Activated naive CD4-positive, alpha-beta T cell (primary cell): ENCODE measurements around the gene MBTD1.
"Not testable (repeated sequence)": the region's sequence is repeated elsewhere in the genome, so short reads cannot be mapped to it uniquely, and the experiment has no call there.

Experiments
- DNase-seq, 4 experiments: peaks; one replicate each; lab custom pipeline; 2025; lab: John Stamatoyannopoulos, UW

MBTD1 gene

DNA sequence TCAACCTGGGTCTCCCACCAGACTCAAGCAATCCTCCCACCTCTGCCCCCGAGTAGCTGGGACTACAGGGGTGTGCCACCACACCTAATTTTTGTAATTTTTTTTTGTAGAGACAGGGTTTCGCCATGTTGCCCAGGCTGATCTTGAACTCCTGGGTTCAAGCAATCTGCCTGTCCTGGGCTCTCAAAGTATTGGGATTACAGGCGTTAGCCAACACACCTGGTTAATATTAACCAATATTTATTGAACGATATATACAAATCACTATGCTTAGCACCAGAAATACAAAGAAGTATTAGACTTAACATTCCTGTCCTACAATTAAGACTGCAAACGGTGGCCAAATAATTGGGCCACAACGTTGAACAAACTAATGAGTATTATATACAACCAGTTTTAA, 4.2 kb downstream of the MBTD1 start:
- DNase-seq = no peak

DNA sequence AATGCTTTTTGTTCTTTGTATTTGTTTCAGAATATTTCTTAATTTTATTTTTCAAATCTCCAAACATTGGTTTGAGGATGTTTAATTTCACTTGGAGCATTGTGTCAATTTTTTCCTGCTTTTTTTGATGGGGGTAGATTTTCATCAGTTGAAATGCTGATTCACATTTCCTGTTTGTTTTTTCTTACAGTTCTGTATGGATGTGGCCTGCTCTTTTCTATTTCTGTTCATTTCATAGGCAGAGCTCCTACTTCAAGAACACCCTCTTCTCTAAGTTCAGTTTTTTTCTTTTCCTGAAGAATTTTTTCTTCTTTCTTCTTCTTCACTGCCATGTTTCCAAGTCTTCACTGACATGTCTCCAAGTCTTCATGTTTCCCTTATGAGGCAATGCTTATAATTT, 8.8 kb downstream of the MBTD1 start:
- DNase-seq = no peak

DNA sequence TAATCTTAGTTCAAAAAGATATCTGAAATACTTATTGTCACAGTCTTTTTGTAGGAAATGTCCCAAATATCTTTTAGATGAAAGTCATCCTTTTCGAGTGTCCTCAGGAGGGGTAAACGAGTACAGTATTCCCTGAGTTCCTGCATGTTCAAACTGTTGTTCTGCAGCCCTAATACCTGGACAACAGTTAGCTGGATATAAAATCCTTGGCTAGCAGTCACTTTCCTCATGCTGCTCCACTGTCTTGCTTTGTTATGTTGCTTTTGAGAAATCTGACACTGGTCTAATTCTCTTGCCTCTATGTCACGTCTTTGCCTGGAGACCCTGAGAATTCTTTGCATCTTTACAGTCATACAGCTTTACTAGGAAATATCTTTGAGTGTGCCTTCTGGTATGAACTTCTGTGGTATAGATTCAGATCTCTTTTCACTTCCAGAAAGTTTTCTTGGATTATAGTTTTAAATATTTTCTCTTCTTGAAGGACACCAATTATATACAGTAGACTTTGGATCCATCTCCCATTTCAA, 9.5 kb downstream of the MBTD1 start:
- DNase-seq = no peak

DNA sequence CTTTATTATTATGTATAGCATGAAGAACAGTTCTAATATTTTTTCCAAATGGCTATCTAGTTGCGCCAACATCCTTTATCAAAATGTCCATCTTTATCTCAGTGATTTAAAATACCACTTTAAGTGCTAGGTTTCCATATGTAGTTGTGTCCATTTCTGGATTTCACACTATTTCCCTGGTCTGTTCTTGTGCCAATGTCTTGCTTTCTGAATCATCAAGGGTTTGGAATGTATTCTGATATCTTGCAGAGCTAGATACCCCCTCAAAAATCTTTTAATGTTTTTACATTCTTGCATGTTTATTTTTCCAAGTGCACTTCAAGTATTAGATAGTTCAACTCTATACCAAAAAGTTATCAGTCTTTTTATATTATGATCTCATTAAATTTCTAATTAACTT, 14.3 kb downstream of the MBTD1 start:
- DNase-seq = no peak

DNA sequence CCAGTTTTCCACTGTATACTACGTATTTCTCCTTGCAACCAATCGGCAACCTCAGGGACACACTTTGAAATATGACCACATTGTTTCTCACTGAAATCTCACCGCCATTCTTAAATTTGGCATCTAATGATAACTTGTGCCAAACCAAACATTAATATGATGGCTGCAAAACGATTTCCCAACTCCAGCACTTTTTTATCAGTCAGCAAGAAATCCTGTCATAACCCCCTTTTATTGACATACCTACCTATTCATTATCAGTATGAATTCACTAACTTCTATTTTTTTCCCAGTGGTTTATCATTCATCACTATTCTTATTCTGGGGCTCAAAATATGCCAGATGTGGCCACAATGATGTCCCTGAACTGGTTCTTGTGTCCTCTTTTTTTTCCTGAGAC, 15.8 kb downstream of the MBTD1 start:
- no peak for DNase-seq

DNA sequence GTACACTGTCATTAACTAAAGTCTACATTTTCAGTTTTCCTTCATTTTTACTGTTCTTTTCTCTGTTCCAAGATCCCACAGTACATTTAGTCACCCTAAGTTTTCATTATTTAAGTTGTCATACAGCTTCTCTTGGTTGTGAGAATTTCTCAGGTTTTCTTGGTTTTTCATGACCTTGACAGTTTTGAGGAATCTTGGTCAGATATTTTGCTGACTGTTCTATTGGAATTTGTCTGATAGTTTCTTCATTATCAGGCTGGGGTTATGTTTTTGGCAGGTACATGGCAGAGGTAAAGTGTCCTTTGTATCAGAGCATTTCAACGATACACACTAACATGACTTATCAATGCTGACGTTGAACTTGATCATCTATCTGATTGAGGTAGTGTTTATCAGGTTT, 19.6 kb downstream of the MBTD1 start:
- no peak for DNase-seq

DNA sequence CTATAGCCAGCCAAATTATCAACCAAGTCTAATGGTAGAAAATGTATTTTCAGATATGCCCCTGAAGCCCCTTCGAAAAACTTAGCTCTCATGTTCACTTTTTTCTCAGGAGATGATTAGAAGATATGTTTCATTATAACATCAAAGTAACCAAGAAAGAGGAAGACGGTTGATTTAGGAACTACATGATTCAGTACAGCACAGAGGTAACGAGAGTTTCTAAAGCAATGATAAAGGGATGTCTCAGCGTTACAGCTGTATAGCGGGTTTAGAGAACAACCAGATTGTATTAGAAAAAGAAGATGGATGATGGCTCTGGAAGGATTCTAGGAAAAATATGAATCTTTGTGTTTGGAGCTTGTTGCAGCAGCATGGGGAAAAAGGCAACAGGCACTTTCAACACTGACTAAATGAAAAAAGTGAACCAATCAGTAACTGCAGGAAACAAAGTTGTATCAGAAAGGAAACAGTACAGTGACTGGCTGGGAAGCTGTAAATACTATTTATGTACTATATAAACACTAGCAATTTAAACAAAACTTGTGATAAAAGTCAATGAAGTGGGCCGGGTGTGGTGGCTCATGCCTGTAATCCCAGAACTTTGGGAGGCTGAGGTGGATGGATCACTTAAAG, 21.5 kb downstream of the MBTD1 start:
- DNase-seq = no peak

DNA sequence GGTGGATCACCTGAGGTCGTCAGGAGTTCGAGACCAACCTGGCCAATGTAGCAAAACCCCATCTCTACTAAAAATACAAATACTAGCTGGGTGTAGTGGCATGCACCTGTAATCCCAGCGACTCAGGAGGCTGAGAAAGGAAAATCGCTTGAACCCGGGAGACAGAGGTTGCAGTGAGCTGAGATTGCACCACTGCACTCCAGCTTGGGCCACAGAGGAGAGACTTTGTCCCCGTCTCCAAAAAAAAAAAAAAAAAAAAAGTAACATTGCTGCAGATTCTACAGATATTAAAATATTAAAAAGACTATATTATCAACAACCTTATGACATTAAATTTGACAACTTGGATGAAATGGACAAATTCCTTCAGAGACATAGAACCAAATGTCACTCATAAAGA, 25.7 kb downstream of the MBTD1 start:
- no peak for DNase-seq

DNA sequence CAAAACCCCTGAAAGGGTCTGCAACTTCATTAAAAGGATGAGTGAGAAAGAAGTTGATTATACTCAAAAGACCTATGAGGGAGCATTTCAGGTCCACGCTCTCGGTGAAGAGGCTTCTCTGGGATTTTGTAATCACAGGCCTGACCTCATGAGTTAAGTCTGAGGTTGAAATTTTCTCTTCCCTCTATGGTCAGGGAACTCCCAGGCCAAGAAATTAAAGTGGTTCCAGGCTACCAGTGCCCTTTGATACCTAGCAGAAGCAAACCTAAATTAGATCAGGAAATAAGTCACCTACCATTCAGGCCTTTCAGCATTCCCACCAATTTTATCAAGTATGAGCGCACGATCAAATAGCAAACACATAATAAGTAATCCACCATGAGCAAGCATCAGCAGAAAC, 27.9 kb downstream of the MBTD1 start:
- DNase-seq = no peak

DNA sequence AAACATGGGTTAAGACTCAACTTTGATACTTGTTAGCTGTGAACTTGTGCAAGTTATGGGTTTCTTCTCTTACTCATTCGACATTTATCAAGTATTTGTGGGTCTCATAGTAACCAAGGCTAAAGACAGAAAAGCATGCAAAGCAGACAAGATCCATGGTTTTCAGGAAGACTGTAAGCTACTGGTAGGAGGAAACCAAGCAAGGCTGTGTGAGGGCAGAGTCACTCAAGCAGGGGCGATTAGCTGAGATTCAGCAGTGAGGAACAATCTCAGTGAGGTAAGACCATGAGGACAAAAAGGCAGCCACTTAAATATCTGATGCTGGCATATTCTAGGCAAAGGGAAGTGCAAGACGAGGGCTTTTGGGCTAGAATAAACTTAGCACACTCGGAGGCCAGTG, 29.5 kb downstream of the MBTD1 start:
- DNase-seq = no peak

DNA sequence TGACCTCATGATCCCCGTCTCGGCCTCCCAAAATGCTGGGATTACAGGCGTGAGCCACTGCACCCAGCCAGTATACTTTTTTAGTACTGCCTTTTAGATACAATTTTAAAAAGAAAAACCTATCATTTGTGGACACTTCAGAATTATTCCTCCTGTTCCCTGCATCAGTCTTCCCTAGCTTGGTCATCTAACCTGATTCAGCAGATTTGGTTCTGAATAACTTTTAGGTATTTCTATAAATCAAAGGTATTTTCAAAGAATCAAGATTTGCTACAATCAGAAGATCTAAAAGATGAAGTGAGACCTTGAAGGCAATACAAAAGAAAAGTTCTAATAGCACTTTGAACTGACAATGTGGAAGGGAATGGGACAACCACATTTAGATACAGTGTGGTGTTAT, 30.0 kb downstream of the MBTD1 start:
- no peak for DNase-seq

DNA sequence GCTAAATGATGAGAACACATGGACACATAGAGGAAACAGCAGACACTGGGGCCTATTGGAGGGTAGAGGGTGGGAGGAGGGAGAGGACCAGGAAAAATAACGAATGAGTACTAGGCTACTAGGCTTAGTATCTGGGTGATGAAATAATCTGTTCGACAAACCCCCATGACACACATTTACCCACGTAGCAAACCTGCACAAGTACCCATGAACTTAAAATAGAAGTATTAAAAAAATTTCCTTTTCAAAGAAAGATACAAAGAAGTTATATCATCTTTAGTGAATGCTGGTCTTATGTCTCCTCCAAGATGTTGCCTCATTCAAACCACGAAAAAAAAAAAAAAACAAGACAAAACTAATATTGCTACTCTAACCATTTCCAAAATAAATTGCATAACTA, 31.7 kb downstream of the MBTD1 start:
- no peak for DNase-seq

DNA sequence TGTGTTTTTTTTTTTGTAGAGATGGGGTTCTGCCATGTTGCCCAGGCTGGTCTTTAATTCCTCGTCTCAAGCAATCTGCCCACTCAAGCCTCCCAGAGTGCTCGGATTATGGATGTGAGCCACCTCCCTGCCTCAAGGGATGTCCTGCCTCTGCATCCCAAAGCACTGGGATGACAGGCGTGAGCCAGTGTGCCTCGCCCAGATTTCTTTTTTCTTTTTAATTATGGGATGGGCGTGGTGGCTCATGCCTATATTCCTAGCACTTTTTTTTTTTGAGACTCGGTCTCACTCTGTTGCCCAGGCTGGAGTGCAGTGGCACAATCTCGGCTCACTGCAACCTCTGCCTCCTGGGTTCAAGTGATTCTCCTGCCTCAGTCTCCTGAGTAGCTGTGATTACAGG, 34.3 kb downstream of the MBTD1 start:
- DNase-seq = not testable (repeated sequence)

DNA sequence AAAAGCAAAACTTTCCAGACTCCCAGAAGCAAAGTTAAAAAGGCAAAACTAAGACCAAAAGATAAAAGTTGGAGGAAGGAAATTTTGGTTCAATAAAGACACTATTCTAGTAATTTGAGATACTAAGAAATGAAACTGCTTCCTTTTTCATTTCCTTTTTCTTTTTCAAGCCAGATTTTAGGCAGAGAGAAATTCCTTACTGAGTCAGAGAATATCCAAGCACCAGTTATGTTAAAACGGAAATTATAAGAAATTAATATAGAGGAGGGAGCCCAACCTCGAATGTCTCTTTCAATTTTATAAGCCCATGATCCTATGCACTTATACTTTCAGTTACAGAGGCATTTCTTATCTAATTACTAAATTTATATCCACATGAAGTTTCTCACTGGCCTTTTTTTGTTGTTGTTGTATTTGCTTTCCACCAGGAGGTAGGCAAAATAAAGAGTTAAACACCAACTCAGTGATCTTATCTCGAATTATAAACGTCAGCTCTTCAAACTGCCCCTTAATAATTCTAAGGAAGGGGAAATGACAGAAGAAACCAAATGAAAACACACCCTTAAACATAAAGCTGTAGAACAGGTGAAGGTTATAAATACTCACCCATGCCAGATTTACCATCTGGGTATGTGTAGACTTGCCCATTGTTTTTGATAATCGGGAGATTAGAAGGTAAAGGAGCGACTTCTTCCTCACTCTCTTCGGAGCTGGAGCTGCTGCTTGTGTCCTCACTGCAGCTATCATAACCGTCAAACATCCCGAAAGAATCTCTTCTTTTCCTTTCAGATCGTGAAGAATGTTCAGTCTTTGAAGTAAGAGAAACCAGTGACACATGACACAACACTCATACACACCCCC, 35.2 kb downstream of the MBTD1 start:
- DNase-seq = no peak

DNA sequence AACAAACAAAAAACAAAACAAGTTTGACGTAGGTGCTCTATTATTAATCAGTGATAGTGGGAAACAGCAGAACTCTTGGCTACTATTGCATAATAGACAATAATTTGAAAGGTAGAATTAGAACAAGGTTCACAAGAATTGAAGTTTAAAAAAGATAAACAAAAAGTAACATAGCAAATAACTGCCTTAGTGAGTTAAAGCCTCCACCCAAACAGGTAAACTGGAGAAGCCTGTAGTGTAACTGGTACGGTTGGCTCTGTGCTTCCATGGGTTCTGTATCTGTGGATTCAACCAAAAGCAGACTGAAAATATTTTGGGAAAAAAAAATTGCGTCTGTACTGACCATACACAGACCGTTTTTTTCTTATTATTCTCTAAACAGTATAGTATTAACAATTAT, 38.5 kb downstream of the MBTD1 start:
- DNase-seq = no peak

DNA sequence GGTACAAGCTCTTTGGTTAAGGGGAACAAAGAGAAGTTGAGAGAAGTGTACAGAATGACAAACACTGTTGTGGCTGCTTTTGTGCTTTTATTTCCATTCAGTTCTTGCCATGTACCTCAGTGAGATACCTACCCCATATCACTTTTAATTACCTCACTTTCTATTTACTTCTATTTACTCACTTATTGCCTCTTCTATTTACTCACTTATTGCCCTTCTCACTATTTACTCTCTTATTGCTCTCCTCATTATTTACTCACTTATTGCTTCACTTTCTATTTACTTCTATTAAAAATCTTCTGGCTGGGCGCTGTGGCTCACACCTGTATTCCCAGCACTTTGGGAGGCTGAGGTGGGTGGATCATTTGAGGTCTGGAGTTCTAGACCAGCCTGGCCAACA, 41.9 kb downstream of the MBTD1 start:
- DNase-seq = no peak

DNA sequence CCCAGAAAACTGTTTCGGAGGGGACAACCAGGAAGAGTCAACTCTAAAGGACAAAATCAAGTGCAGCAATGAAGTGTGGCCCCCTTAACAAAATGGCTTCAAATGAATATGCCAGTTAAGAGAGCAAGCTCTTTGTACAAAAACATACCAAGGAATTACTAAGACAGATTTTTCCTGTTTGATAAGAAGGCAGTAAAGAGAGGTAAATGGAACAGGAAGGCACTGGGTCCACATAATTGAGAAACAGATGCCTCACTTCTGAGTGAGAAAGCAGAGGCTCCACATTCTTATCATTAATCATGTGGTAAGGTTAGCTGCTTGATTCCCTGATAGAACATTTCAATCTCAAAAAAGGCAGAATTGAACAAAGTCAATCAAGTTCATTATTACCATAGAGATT, 44.9 kb downstream of the MBTD1 start:
- no peak for DNase-seq

DNA sequence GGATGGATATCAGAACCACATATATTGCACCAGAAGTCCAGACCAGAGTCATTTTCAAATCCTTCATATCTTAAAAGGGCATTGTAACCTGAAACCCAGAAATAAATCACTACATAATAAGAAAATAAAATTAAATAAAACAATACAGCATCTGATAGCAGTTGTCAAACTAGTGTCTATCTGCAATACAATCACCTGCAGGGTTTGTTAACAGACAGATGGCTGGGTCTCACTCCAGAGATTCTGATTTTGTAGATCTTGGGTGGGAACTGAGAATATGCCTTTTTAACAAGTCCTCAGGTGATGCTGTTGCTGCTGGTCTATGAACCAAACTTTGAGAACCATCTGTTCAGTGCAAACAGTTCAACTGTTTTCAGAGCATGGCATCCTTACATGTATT, 56.0 kb downstream of the MBTD1 start:
- DNase-seq = no peak

DNA sequence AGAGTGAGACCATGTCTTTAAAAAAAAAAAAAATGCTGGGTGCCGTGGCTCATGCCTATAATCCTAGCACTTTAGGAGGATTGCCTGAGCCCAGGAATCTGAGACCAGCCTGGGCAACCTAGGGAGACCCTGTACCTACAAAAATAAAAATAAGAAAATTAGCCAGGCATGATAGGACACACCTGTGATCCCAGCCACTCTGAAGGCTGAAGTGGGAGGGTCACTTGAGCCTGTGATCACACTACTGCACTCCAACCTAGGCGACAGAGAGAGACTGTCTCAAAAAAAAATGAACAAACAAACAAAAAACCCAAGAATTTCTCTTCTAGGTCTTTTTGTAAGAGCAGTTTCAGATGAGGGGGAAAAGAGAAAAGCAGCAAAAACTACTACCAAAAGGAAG, 59.0 kb downstream of the MBTD1 start:
- DNase-seq = no peak

DNA sequence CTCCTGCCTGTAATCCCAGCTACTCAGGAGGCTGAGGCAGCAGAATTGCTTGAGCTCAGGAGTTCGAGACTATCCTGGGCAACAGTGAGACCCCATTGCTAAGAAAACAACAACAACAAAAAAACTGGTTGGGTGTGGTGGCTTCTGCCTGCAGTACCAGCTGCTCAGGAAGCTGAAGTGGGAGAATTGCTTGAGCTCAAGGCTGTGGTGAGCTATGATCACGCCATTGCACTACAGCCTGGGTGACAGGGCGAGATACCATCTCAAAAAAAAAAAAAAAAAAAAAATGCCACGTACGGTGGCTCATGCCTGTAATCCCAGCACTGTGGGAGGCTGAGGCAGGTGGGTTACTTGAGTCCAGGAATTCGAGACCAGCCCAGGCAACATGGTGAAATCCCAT, 59.6 kb downstream of the MBTD1 start:
- no peak for DNase-seq

DNA sequence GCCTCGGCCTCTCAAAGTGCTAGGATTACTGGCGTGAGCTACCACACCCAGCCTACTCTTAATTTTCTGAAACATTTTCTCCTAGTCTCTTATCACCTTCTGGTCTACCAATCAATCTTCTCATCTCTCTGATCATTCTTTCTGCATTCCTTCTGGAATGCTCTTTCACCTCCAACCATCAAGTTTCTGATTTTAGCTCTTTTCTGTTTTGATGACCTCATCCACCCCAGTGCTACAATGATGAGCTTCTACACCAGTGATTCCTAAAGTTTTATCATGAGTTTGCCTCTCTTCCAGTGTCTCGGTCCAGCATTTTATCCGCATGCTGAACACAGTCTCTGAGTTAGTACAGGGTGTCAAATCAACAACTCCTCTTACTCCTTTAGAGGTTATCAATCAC, 62.1 kb downstream of the MBTD1 start:
- DNase-seq = no peak

DNA sequence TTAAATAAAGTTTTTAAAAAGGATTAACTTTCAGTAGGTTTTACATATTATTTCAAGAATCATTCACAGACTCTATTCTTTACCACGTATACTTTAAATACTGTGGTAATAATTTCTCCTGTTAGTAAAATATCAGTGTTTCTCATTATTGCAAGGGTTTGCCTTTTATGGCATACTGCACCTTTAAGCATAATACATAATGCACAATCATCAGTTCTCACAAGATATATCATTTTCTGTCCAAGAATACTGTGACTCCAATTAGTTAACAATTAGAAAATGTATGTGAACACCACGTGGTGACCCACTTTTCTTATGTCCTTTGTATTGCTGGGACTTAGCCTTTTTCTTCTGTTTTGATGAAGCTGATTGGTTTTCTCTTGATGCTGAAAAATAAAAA, 68.0 kb downstream of the MBTD1 start:
- DNase-seq = no peak

DNA sequence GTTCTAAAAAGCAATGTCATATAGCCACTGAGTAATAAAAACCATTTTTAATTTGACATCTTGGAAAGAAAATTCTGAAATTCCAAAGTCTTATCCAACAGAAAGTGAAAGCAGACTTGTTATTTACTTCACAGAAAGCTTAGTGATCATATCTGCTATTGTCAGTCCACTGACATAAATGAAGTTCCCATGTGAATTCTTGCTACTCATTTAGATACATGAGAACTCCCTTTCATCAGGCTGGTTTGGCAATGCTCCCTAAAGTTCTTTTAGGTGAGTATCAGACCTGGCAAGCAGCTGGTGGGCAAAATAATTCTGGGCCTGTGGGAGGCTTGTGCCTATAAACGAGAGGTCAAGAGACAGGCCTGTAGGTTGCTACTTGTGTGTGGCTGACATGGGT, 70.2 kb downstream of the MBTD1 start:
- no peak for DNase-seq

DNA sequence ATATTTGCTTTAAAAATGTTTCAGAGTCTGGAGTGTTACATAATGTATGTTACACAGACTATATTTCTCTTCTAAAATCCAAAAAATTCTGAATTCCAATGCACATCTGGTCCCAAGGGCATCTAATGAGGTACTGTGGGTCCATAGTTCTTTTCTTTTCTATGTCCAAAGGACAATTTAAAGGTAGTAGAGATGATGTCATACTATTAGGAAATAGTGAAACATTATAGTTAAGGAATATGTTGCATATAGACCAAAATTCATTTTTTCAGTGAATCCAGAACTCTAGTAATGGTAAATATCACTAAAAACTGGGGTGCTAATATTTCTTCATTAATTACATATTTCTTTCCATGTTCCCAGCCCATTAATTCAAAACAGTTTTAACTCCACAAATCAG, 70.7 kb downstream of the MBTD1 start:
- no peak for DNase-seq
